Liver (tissue), 9 donors: Measurements from ENCODE around the gene PLCE1. TPM values are rescaled to one million over a fixed set of nuclear protein-coding genes. Genes with fewer than 3 reads are reported as not detected.

ENCODE experiments used
- DNase-seq: peaks from one replicate; pipeline ENCODE4 v3.0.0-alpha.2; 2017; ENCODE audit warnings: low spot score
- H3K27ac ChIP-seq, 2 donors: one replicate each; pipeline ENCODE4 v1.7.0; 2013; ENCODE audit warnings: inconsistent platforms in 2 of 2, low read length in 2 of 2, control low read depth in 1 of 2, low read depth in 1 of 2, mild to moderate bottlenecking in 1 of 2
- H3K27me3 ChIP-seq, 4 donors: one replicate each; pipeline versions ENCODE4 v1.6.1 to v1.7.0; 2013; ENCODE audit warnings: low read length in 3 of 4, inconsistent platforms in 1 of 4, mild to moderate bottlenecking in 1 of 4, moderate library complexity in 1 of 4; ENCODE audit not compliant: control insufficient read depth in 4 of 4, insufficient read depth in 4 of 4
- H3K36me3 ChIP-seq, 4 donors: one replicate each; pipeline versions ENCODE4 v1.6.1 to v1.7.0; 2013; ENCODE audit warnings: low read length in 3 of 4, mild to moderate bottlenecking in 3 of 4, low read depth in 1 of 4, moderate library complexity in 1 of 4; ENCODE audit not compliant: control insufficient read depth in 4 of 4, insufficient read depth in 3 of 4
- H3K4me1 ChIP-seq, 4 donors: one replicate each; pipeline versions ENCODE4 v1.6.1 to v1.7.0; 2013; ENCODE audit warnings: low read length in 3 of 4, mild to moderate bottlenecking in 3 of 4, moderate library complexity in 1 of 4; ENCODE audit not compliant: control insufficient read depth in 4 of 4, insufficient read depth in 4 of 4
- H3K4me3 ChIP-seq, 3 donors: one replicate each; pipeline versions ENCODE4 v1.6.1 to v1.7.0; 2013; ENCODE audit warnings: low read length in 3 of 3, control low read depth in 1 of 3, low read depth in 1 of 3, mild to moderate bottlenecking in 1 of 3
- H3K9ac ChIP-seq, 2 donors: one replicate each; pipeline ENCODE4 v1.7.0; 2013; ENCODE audit warnings: low read length in 2 of 2, mild to moderate bottlenecking in 2 of 2, moderate library complexity in 2 of 2, control low read depth in 1 of 2, low read depth in 1 of 2
- H3K9me3 ChIP-seq, 4 donors: one replicate each; pipeline versions ENCODE4 v1.6.1 to v1.7.0; 2013; ENCODE audit warnings: low read length in 3 of 4; ENCODE audit not compliant: control insufficient read depth in 4 of 4
- EGR1 ChIP-seq, 2 donors: IDR thresholded peaks; 2 replicates each; pipeline ENCODE4 v1.6.1; 2016 to 2018; ENCODE audit warnings: antibody characterized with exemption in 2 of 2, low read depth in 2 of 2
- FOXA1 ChIP-seq: IDR thresholded peaks from 2 replicates; pipeline ENCODE4 v1.6.1; 2016; ENCODE audit warnings: antibody characterized with exemption
- FOXA2 ChIP-seq: IDR thresholded peaks from 2 replicates; pipeline ENCODE4 v1.6.1; 2016; ENCODE audit warnings: antibody characterized with exemption
- GABPA ChIP-seq, 2 donors: IDR thresholded peaks in 1 of 2; conservative IDR thresholded peaks in 1 of 2; 2 replicates each; pipeline ENCODE4 v1.6.1; 2016; ENCODE audit warnings: antibody characterized with exemption in 2 of 2, mild to moderate bottlenecking in 1 of 2, moderate library complexity in 1 of 2
- HNF4A ChIP-seq, 2 donors: conservative IDR thresholded peaks; 2 replicates each; pipeline ENCODE4 v1.6.1; 2016; ENCODE audit warnings: antibody characterized with exemption in 2 of 2, mild to moderate bottlenecking in 2 of 2
- HNF4G ChIP-seq: IDR thresholded peaks from 2 replicates; pipeline ENCODE4 v1.6.1; 2016; ENCODE audit warnings: antibody characterized with exemption
- JUND ChIP-seq, 2 donors: IDR thresholded peaks; 2 replicates each; pipeline ENCODE4 v1.6.1; 2016; ENCODE audit warnings: antibody characterized with exemption in 2 of 2
- NR2F2 ChIP-seq: IDR thresholded peaks from 2 replicates; pipeline ENCODE4 v1.6.1; 2016; ENCODE audit warnings: antibody characterized with exemption
- RXRA ChIP-seq, 2 donors: IDR thresholded peaks; 2 replicates each; pipeline ENCODE4 v1.6.1; 2017 to 2018; ENCODE audit warnings: antibody characterized with exemption in 2 of 2, mild to moderate bottlenecking in 1 of 2
- TAF1 ChIP-seq: conservative IDR thresholded peaks from 2 replicates; pipeline ENCODE4 v1.6.1; 2016; ENCODE audit warnings: antibody characterized with exemption, mild to moderate bottlenecking
- YY1 ChIP-seq: IDR thresholded peaks from 2 replicates; pipeline ENCODE4 v1.6.1; 2016; ENCODE audit warnings: antibody characterized with exemption, mild to moderate bottlenecking
- WGBS: extraction: QIAGEN DNeasy Blood & Tissue Kit; methylation state at CpG from one replicate; pipeline ENCODE4 v1.1.7; 2013; 5-methylcytosine and 5-hydroxymethylcytosine counted together
- polyA plus RNA-seq, 2 donors: library from polyadenylated mRNA; stranded (reverse) in 1 of 2; unstranded in 1 of 2; fragments of 200-250 nt in 1 of 2; fragments of >200 nt in 1 of 2; fragmentation: Nextera tagmentation in 1 of 2; extraction: Ambion mirVana in 1 of 2; gene quantifications; one replicate each; pipeline versions ENCODE4 v1.2.1 to v1.2.3, GENCODE V29; 2013 to 2015
- total RNA-seq, 2 donors: library from RNA; depleted of rRNA; stranded (reverse); fragments of >200 nt; gene quantifications; one replicate each; pipeline ENCODE4 v1.2.3, GENCODE V29; 2014
- TF ChIP-seq, protein P1 (sequence below): fragments of 150-350 bp; IDR thresholded peaks from 2 replicates; pipeline ENCODE4 v1.5.1; 2017; ENCODE audit warnings: improper control_type of control experiment, low read depth, low read length; ENCODE audit not compliant: missing input control
- TF ChIP-seq, protein P2 (sequence below): IDR thresholded peaks from 2 replicates; pipeline ENCODE4 v1.6.1; 2016; ENCODE audit warnings: antibody characterized with exemption
- TF ChIP-seq, protein P3 (sequence below): IDR thresholded peaks from 2 replicates; pipeline ENCODE4 v1.6.1; 2016; ENCODE audit warnings: antibody characterized with exemption
- donor health status: healthy.
- donor health status: healthy.
- donor health status: healthy.
- donor health status: healthy.
- donor health status: healthy.

The PLCE1 gene
- total and polyA plus RNA-seq, 4 donors, result 0.23 to 0.75 (median 0.39) TPM

DNA sequence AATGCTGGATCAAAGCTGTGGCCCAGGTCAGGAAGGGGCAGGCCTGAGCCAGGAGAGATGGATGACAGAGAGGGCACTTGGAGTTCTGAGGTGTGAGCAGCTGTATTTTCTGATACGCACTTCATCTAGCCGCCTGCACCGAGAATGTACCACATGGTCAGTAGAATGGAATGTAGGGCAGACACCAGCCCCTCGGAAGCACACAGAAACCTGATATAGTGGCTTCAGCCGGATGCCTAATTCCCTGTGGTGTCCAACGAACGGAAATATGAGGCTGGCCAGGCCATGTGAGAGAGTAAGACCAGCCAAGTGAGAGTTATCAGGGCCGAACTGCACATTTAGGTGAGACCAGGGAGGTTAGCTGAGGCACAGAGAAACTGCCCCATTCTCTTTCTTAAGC lies 46.7 kb upstream of the PLCE1 start:
- Histone ChIP-seq H3K27me3 (no peaks in the 10 kb centered on the region), H3K4me1 (no peaks in the 10 kb centered on the region), H3K36me3 (no peaks in the 10 kb centered on the region), H3K9me3 (no peaks in the 10 kb centered on the region), H3K9ac (no peak overlapping the region), H3K4me3 (no peak overlapping the region), H3K27ac (no peak overlapping the region)
- no peak for DNase-seq
- no peak for TF ChIP-seq JUND (IDR thresholded peaks at IDR 0.05)
- no peak for TF ChIP-seq HNF4G
- no peak for TF ChIP-seq RXRA (IDR thresholded peaks at IDR 0.05)
- no peak for TF ChIP-seq TAF1
- no peak for TF ChIP-seq HNF4A (conservative IDR thresholded peaks at IDR 0.05)
- TF ChIP-seq, protein P1, sequence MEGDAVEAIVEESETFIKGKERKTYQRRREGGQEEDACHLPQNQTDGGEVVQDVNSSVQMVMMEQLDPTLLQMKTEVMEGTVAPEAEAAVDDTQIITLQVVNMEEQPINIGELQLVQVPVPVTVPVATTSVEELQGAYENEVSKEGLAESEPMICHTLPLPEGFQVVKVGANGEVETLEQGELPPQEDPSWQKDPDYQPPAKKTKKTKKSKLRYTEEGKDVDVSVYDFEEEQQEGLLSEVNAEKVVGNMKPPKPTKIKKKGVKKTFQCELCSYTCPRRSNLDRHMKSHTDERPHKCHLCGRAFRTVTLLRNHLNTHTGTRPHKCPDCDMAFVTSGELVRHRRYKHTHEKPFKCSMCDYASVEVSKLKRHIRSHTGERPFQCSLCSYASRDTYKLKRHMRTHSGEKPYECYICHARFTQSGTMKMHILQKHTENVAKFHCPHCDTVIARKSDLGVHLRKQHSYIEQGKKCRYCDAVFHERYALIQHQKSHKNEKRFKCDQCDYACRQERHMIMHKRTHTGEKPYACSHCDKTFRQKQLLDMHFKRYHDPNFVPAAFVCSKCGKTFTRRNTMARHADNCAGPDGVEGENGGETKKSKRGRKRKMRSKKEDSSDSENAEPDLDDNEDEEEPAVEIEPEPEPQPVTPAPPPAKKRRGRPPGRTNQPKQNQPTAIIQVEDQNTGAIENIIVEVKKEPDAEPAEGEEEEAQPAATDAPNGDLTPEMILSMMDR, result no peak
- no peak for TF ChIP-seq EGR1 (IDR thresholded peaks at IDR 0.05; ENCODE audit: low read depth in 2 of 2)
- no peak for TF ChIP-seq GABPA (IDR thresholded peaks at IDR 0.05 in 1 of 2, conservative IDR thresholded peaks at IDR 0.05 in 1 of 2)
- TF ChIP-seq, protein P2, sequence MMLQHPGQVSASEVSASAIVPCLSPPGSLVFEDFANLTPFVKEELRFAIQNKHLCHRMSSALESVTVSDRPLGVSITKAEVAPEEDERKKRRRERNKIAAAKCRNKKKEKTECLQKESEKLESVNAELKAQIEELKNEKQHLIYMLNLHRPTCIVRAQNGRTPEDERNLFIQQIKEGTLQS, result no peak
- TF ChIP-seq, protein P3, sequence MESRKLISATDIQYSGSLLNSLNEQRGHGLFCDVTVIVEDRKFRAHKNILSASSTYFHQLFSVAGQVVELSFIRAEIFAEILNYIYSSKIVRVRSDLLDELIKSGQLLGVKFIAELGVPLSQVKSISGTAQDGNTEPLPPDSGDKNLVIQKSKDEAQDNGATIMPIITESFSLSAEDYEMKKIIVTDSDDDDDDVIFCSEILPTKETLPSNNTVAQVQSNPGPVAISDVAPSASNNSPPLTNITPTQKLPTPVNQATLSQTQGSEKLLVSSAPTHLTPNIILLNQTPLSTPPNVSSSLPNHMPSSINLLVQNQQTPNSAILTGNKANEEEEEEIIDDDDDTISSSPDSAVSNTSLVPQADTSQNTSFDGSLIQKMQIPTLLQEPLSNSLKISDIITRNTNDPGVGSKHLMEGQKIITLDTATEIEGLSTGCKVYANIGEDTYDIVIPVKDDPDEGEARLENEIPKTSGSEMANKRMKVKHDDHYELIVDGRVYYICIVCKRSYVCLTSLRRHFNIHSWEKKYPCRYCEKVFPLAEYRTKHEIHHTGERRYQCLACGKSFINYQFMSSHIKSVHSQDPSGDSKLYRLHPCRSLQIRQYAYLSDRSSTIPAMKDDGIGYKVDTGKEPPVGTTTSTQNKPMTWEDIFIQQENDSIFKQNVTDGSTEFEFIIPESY, result no peak
- no peak for TF ChIP-seq FOXA2
- no peak for TF ChIP-seq NR2F2
- no peak for TF ChIP-seq FOXA1
- TF ChIP-seq YY1, result no peak
- 85% methylated on average over 8 of the region's 8 CpGs for WGBS

DNA sequence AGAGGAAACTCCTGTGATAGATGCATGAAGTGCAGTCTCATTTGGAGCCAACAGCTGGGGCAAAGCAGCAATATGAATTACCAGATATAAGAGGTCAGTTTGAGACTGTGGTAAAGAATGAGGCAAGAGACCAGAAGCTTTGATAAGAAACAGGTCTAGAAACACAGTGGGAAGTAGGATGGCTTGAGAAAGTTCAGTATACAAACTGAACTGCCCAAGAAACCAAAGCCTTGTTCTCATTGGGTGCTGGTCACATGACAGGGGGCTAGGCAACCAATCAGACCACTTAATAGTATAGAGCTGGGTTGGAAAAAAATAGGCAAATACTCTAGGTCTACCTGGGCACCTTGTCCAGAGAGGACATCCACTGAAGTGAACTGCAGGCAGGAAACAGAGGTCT lies 46.2 kb upstream of the PLCE1 start:
- Histone ChIP-seq H3K27me3 (no peaks in the 10 kb centered on the region), H3K36me3 (no peaks in the 10 kb centered on the region), H3K9ac (no peak overlapping the region), H3K4me1 (no peaks in the 10 kb centered on the region), H3K27ac (no peak overlapping the region), H3K4me3 (no peak overlapping the region), H3K9me3 (no peaks in the 10 kb centered on the region)
- no peak for DNase-seq
- TF ChIP-seq, protein P1, result no peak
